GM12892 (cell line): ENCODE results near the gene TESK2.

ENCODE experiments used
- POLR2A ChIP-seq: IDR thresholded peaks from 2 replicates; pipeline ENCODE4 v1.6.1; 2011; ENCODE audit warnings: low read depth, low read length, control low read depth
- POLR2AphosphoS5 ChIP-seq: IDR thresholded peaks from 2 replicates; pipeline ENCODE4 v1.6.1; 2011; ENCODE audit warnings: low read depth, low read length, control low read depth
- TAF1 ChIP-seq: IDR thresholded peaks from 2 replicates; pipeline ENCODE4 v1.6.1; 2011; ENCODE audit warnings: low read depth, mild to moderate bottlenecking, control low read depth, low read length, borderline replicate concordance

- TF ChIP-seq POLR2A (no peak), TAF1 (no peak), POLR2AphosphoS5 (no peak)
Measured at GRCh38 chr1:45499415-45499769, 8.4 kb upstream of the TESK2 start.
